Activated T-cell treated with anti-CD3 and anti-CD28 coated beads for 48 hours (primary cell): ENCODE data around the gene UBAP1.
"Not testable (repeated sequence)": the region's sequence is repeated elsewhere in the genome, so short reads cannot be mapped to it uniquely, and the experiment has no call there.

Experiments used
- DNase-seq: peaks from one replicate; pipeline ENCODE4 v3.0.0-alpha.2; 2020; ENCODE audit warnings: low read depth

UBAP1 gene

GRCh38 chr9:34179213-34180136, 632 bp downstream of the UBAP1 start:
- DNase-seq: no peak

DNA sequence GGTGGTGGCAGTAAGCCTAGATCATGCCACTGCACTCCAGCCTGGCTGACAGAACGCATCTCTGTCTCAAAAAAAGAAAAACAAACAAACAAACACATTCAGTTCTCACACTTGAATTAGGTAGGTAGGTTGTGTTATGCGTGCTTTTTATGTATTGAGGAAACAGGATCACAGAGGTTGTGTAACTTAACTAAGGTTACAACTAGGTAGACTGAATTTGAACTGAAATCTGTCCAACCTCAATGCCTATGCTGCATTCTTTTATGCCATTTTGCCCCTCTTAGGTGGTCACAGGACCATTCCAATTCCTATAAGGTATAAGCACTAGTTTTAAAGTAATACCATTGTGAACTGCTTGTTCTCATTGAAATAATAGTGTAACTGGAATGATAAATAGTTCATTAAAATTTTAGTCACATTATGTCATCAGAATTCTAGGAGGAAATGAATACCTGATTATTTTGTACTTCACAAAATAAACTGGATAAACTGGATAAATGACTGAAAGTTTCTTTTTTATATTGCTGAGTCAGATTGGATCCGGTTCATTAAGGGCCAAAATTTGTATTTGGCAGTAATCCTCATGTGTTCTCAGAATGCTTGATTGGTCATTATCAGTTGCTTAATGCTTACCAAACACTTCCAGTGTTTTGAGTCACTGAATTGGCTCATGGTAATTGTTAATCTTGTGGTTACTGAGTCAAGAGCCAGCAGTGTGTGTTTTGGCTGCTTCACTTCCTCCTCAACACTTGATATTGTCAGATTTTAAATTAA, 7.1 kb downstream of the UBAP1 start:
- DNase-seq: no peak

DNA sequence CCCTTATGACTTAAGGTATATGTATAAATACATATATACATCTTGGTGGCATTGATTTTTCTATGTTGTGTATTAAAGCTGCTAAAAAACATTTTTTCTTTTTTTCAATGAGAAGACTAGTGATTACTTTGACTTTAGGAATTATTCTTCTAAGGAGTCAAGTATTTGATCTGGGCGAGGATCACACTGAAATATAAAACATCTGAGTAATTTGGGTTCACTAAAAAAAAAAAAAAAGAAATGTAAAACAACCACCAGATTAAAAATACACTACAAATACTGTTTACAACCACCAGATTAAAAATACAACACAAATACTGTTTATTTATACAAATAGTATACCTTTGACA, 9.0 kb downstream of the UBAP1 start:
- no peak for DNase-seq

GRCh38 chr9:34190996-34191892, 12.4 kb downstream of the UBAP1 start:
- no peak for DNase-seq

DNA sequence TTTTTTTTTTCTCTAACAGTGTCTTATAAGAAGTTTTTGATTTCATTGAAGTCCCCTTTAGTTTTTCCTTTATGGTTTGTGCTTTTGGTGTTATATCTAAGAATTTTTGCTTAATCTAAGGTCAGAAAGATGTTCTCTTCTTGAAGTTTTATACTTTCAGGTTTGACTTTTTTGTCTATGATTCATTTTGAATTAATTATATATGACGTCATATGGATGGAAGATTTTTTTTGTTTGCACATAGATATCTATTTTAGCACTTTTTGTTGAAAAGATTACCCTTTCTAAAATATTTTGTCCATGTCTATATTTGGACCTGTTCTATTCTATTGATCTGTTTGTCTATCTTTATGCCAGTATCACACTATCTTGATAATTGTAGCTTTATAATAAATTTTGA, 16.3 kb downstream of the UBAP1 start:
- no peak for DNase-seq

GRCh38 chr9:34197286-34197685, 18.4 kb downstream of the UBAP1 start:
- not testable (repeated sequence) for DNase-seq

GRCh38 chr9:34197756-34198711, 19.2 kb downstream of the UBAP1 start:
- DNase-seq: no peak

GRCh38 chr9:34200092-34200491, 21.2 kb downstream of the UBAP1 start:
- no peak for DNase-seq

- no peak for DNase-seq
Observed at GRCh38 chr9:34203275-34203991, 24.6 kb downstream of the UBAP1 start.

- DNase-seq: no peak
Observed at GRCh38 chr9:34203992-34204635, 25.3 kb downstream of the UBAP1 start.

- DNase-seq: no peak
Observed at GRCh38 chr9:34205102-34205501, 26.3 kb downstream of the UBAP1 start.

DNA sequence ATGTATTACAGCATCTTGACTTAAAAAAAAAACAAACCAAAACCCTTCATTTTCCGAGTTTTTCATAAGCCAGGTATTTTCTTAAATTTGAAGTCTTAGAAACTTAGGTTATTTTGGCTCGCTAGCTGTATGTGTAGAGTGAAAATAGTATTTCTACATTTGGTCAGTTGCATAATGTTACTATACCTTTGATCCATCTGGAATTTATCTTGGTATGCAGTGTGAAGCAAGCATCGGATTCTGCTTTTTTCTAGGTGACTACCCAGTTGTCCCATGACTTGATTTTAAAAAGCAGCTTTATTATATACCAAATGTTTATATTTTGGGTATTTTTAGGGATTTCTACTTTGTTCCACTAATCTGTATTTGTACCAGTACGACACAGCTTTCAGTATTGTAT, 27.7 kb downstream of the UBAP1 start:
- DNase-seq: no peak

- DNase-seq: no peak
Observed at GRCh38 chr9:34211395-34211794, 32.6 kb downstream of the UBAP1 start.

GRCh38 chr9:34214354-34215000, 35.6 kb downstream of the UBAP1 start:
- not testable (repeated sequence) for DNase-seq

DNA sequence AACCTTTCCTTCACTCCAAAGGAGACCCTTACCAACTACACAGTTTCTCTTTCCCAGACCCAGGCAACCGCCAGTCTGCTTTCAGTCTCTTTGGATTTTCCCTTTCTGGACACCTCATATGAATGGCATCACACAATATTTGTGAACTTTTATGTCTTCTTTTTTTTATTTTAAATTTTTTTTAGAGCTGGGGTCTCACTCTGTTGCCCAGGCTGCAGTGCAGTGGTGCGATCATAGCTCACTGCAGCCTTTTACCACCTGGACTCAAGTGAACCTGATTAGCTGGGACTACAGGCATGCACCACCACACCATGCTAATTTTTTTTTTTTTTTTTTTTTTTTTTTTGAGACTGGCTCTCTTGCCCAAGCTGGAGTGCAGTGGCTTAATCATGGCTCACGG, 37.5 kb downstream of the UBAP1 start:
- no peak for DNase-seq

- not testable (repeated sequence) for DNase-seq
Observed at GRCh38 chr9:34217015-34217414, 38.2 kb downstream of the UBAP1 start.

- no peak for DNase-seq
Observed at GRCh38 chr9:34218446-34218845, 39.6 kb downstream of the UBAP1 start.

DNA sequence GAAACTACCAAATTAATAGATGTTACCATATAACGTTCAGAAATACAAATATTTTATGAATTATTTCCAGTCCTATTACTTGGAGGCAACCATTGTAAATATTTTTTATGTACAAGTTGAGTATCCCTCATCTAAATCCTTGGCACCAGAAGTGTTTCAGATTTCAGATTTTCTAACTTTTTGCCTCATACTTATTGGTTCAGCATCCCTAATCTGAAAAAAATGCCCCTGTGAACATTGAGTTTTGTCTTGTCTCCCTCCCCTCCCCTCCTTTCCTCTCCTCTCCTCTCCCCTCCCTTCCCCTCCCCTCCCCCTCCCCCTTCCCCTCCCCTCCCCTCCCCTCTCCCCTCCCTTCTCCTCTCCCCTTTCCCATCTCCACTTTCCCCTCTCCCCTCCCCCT, 40.6 kb downstream of the UBAP1 start:
- DNase-seq: no peak

DNA sequence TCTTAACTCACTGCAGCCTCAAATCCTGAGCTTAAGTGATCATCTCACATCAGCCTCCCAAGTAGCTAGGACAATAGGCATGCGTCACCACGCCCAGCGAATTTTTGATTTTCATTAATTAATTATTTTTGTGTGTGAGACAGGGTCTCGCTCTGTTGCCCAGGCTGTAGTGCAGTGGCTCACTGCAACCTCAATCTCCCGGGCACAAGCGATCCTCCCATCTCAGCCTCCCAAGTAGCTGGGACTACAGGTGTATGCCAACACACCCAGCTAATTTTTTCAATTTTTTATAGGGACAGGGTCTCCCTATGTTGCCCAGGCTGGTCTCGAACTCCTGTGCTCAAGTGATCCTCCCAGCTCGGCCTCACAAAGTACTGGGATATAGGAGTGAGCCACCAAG, 41.4 kb downstream of the UBAP1 start:
- no peak for DNase-seq
